ENCODE measurements around the gene CABYR. TPM values are rescaled to one million over a fixed set of nuclear protein-coding genes. Genes with fewer than 3 reads are reported as not detected.

Gene CABYR, protein sequence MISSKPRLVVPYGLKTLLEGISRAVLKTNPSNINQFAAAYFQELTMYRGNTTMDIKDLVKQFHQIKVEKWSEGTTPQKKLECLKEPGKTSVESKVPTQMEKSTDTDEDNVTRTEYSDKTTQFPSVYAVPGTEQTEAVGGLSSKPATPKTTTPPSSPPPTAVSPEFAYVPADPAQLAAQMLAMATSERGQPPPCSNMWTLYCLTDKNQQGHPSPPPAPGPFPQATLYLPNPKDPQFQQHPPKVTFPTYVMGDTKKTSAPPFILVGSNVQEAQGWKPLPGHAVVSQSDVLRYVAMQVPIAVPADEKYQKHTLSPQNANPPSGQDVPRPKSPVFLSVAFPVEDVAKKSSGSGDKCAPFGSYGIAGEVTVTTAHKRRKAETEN
- 3.0 and 6.0 TPM in 2 replicates for total RNA-seq

GRCh38 chr18:24138789-24139616 is at the start of gene CABYR:
CABYR (plus strand) TSS chr18:24139062; CDS start chr18:24143115, 4,053 bp downstream.
- peak; percentile 37 for DNase-seq (ENCODE audit: extremely low read depth, low read depth, low spot score)

DNA sequence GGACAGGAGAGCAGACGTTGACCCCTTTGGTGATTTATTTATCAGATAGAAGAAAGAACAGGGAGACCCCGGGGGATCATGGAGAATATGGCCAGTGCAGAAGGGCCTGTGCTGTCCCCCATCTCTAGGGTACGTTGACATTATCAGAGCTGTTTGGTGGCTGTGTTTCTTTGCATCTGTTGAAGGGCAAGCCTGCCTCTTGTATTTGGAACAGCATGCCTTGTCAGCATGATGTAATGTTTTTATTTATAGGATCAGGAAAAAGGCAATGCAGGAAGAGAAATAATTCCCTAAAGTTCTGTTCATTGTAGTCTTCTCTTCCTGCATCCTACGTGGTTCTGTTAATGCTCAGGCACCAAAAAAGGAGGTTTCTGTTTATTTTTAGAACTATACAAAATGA is 49.8 kb upstream of the CABYR start:
- no peak for DNase-seq (ENCODE audit: extremely low read depth, low read depth, low spot score)

DNA sequence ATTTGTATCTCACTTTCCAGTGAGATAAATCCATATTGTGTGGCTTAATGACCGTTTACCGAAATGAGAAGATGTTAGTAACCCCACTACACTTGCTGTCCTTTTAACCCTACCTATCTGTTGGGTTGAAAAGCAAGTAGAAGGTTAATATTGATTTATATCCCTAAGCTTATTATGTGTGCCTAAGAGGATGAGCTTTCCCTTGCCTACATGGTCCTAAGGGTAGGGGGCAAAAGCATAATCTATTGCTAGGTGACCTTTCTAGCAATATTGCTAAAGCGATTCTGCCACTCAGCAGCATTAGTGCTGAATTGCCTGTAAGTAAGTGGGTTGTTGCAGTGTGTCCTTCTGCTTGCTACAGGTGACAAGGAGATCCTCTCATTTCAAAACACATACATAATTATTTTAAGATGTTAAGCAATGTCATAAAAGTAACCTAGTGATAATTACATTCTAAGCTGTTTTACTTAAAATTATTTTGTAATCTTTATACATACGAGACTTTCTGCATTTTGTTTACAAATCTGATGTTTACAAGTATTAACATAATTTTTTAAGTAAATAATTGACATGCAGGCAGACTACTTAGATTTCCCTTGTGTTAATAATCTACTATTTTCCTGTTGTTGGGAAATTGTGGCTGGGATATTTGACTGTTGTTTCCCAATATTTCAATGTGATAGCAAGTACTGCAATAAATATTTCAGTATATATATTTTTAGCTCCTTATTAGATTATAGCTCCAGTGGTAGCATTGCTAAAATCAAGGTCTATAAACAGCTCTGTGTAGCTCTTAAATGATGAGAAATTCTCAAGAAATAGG is 49.1 kb upstream of the CABYR start:
- DNase-seq (ENCODE audit: extremely low read depth, low read depth, low spot score): no peak

GRCh38 chr18:24090876-24091275 is 48.0 kb upstream of the CABYR start:
- DNase-seq (ENCODE audit: extremely low read depth, low read depth, low spot score): no peak

GRCh38 chr18:24094561-24094960 is 44.3 kb upstream of the CABYR start:
- DNase-seq (ENCODE audit: extremely low read depth, low read depth, low spot score): no peak

DNA sequence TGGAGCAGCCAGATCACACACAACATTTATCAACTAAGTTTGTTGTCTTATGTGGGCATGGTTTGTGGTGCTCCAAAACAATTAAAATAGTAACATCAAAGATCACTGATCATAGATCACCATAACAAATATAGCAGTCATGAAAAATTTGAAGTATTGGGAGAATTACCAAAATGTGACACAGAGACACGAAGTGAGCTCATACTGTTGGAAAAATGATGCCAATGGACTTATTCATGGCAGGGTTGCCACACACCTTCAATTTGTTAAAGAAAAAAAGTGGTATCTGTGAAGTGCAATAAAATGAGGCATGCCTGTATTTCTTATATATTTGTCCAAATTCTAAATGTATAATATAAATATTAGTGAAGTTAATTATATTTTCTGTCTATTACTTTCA is 42.9 kb upstream of the CABYR start:
- no peak for DNase-seq (ENCODE audit: extremely low read depth, low read depth, low spot score)

- DNase-seq (ENCODE audit: extremely low read depth, low read depth, low spot score): no peak
Measured at GRCh38 chr18:24103320-24104021, 35.4 kb upstream of the CABYR start.

GRCh38 chr18:24104486-24104885 is 34.4 kb upstream of the CABYR start:
- DNase-seq (ENCODE audit: extremely low read depth, low read depth, low spot score): no peak

GRCh38 chr18:24108641-24109040 is 30.2 kb upstream of the CABYR start:
- no peak for DNase-seq (ENCODE audit: extremely low read depth, low read depth, low spot score)

- no peak for DNase-seq (ENCODE audit: extremely low read depth, low read depth, low spot score)
Measured at GRCh38 chr18:24111936-24112335, 26.9 kb upstream of the CABYR start.

- DNase-seq (ENCODE audit: extremely low read depth, low read depth, low spot score): no peak
Measured at GRCh38 chr18:24112464-24112863, 26.4 kb upstream of the CABYR start.

GRCh38 chr18:24112874-24113615 is 25.8 kb upstream of the CABYR start:
- no peak for DNase-seq (ENCODE audit: extremely low read depth, low read depth, low spot score)

- DNase-seq (ENCODE audit: extremely low read depth, low read depth, low spot score): no peak
Measured at GRCh38 chr18:24114924-24115549, 23.8 kb upstream of the CABYR start.

DNA sequence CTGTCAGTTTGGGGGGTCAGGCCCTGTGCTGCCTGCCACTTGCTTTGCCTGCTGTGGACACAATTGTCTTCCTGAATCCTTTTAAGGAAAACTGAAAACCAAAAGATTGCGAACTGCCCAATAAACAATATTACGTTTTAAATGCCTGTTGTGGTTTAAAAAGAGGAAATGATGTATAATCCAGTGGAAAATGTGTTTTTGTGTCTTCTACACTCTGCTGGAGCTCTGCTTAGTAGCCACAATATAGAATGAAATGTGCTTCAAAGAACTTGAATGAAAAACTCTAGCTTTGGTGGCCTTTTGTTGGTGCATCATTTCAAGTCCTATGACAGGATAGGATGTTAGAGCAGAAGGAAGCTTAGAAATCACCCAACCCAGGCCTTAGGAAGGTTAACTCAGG is 23.2 kb upstream of the CABYR start:
- no peak for DNase-seq (ENCODE audit: extremely low read depth, low read depth, low spot score)

DNA sequence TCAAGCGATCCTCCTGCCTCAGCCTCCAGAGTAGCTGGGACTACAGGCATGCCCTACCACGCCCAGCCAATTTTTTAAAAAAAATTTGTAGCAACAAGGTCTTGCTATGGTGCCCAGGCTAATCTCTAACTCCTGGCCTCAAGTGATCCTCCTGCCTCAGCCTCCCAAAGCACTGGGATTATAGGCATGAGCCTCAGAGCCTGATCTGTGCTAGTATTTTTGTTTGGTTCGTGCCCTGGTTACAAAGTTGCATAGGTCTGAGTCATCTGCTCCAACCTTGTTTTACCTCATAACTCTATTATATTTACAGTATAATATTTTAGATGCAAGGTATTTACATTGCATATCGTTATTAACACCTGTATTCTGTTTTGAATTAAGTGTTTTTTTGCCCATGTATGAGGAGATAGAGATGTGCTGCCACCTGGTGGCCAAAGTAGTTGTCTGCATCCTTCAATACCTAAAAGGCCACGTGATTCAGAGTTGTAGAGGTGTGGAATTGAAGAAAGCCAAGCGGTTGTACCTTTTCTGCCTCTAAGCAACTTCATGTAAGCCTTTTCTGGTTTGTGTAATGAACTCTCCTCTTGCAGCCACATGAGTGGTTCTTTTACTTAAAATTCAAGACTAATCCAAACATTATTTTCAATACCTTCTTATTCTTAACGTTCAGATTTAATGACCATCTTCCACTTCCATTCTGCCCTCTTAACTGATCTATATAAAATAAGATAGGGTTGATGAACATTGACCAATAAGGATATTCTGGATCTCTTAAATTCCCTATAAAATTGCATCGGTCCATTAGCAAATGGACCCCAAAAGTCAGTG is 19.9 kb upstream of the CABYR start:
- peak; percentile 57 for DNase-seq (ENCODE audit: extremely low read depth, low read depth, low spot score)

- no peak for DNase-seq (ENCODE audit: extremely low read depth, low read depth, low spot score)
Measured at GRCh38 chr18:24120676-24121075, 18.2 kb upstream of the CABYR start.

DNA sequence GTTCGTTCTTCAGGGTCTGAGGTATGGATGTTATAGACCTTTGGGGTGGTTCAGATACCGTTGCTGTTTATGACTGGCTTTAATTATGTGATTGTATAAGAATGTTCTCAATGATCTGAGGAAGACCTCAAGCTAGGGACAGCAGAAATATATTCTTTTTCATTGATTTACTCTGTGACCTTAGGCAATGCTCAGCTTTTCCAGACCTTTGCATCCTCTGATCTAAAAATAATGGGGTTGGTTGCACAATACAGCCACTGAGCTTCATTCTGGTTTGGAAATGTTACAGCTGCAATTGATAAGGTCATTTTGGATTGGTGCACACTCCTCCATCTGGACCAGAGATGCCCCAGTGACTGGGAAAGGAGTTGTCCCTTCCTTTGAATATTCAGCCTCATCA is 17.2 kb upstream of the CABYR start:
- DNase-seq (ENCODE audit: extremely low read depth, low read depth, low spot score): no peak

DNA sequence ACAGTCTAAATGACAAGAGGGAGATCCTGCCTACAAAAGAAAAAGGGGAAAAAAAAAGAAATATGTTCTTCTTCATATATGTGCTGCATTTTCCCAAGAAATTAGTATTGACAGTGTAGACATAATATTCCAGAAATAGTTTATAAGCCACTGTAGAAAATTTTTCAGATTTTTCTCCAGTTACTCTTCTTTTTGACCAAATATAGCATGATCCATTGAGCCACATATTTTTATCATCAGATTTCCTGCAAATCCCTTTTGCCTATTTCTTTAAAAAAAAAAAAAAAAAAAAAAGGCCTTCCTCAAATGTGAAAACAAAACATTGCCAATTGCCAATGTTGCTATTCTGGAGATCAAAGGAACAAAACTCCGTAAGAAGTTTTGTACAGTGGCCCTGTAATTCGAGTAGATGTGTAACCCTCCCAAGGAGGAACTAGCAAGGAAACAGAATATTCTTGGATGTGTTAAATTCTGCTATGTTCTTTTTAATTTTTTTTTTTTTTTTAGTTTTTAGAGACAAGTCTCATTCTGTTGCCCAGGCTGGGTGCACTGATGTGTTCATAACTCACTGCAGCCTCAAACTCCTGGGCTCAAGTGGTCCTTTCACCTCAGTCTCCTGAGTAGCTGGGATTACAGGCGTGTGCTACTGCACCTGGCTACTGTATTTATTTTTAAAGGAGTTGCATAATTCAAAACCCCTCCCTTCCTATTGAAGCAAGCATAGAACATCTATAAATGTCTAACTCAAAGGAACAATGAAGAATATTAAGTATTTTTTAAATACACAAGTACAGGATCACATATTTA is 12.5 kb upstream of the CABYR start:
- no peak for DNase-seq (ENCODE audit: extremely low read depth, low read depth, low spot score)

Measured in glomerular endothelial cell (primary cell).